Renal cortical epithelial cell (primary cell): Measurements from ENCODE around the gene MSL1. TPM values are rescaled to one million over a fixed set of nuclear protein-coding genes. Genes with fewer than 3 reads are reported as not detected.

ENCODE experiments used
- DNase-seq: peaks from one replicate; pipeline ENCODE4 v3.0.0-alpha.2; 2011; ENCODE audit warnings: low read depth
- total RNA-seq: library from RNA; depleted of rRNA; stranded (reverse); fragments of >200 nt; gene quantifications from 2 replicates; pipeline ENCODE4 v1.2.3, GENCODE V29; 2014

The MSL1 gene
- total RNA-seq, 1 donor from 2014 or later = 47.7 TPM

DNA sequence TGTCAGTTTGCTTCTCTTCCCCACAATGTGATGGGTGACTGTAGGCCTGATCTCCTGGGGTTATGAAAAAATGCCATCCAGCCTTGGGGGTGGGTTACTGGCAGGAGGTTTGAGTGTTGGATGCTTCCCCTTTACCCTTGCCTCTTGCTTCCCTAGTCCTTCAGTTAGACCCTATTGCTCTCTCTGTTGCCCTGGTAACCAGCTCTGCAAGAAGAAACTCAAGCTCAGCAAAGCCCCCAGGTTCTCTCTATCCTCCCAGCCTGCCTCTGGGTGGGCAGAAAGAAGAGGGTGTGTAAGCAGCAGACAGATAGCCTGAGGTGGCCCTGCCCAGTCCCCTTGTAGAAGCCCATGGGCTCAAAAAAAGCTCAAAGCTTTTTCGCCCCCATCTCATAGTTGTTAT is 52.7 kb downstream of the MSL1 start:
- no peak for DNase-seq

DNA sequence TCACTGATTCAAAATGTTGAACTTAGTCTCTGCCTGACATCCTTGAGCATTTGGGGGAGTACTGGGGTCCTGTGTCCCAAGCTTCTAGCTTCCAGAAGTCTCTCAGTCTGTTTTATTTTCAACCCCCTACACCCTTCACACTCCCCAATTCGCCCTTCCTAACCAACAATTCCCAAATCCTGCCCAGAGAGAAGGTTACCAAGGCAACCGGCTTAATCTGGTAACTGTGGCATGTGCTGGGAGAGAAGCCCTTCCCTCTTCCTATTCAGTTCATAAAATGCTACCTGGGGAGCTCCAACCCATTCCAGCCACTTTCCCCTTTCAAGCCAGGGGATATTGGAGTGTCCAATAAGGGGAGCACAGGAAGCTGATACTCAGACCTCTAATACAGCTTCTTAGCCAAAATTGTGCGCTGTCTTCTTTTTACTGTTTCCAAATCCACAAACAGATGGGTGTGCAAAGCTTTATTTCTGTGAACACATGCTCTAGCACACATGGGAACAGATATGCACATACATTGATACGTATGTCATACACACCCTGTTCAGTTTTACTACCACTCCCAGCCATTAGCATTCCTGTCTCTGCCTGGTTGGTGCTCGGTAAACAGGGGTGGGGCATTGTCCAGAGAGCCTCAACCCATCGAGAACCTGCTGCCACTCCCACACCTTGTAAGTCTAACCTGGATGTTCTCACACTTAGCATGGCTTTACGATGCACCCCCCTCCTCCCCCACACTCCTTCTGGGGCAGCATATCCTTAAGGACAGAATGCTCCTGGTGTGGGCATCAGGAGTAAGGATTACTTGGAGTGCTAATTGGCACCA is 54.4 kb downstream of the MSL1 start:
- DNase-seq = peak; percentile 47

DNA sequence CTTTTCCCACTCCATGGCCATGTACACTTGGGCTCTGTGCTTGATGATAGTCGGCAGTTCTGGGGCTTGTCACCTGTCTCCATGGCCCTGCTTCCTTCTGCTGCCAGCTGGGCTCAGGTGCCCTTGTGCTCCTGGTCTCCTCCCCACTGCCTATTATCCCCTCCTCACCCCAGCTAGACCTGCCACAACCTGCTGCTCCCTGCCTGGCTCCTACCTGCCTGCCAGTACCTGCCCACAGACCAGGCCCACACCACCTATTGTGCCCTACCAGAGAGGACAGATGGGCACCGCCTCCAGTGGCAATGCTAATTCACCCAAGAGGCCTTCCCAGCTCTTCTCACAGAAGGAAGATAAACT is 55.0 kb downstream of the MSL1 start:
- DNase-seq = no peak

GRCh38 chr17:40177275-40177874 is 55.6 kb downstream of the MSL1 start, which contains the start of gene RAPGEFL1:
RAPGEFL1 (plus strand) TSS chr17:40177470; CDS start chr17:40177862, 392 bp downstream.
- DNase-seq = peak; percentile 39

DNA sequence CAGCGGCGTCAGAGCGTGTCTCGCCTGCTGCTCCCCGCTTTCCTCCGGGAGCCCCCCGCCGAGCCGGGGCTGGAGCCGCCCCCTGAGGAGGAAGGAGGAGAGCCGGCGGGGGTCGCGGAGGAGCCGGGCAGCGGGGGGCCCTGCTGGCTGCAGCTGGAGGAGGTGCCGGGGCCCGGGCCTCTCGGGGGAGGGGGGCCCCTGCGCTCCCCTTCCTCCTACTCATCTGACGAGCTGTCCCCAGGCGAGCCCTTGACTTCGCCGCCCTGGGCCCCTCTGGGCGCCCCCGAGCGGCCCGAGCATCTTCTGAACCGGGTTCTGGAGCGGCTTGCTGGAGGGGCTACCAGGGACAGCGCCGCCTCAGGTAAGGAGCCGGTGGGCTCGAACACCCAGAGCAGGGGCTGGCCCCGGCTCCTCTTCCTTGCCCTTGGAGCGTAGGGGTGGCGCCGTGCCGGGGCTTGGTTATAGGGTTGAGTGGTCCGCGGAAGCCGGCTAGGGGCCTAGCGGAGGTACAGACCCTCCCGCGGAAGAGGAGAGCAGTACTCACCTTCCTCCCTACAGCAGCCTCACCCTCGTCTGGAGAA is 56.3 kb downstream of the MSL1 start:
- no peak for DNase-seq

- no peak for DNase-seq
Measured at GRCh38 chr17:40178660-40179059, 56.9 kb downstream of the MSL1 start.

GRCh38 chr17:40179923-40180659 is 58.3 kb downstream of the MSL1 start:
- no peak for DNase-seq

DNA sequence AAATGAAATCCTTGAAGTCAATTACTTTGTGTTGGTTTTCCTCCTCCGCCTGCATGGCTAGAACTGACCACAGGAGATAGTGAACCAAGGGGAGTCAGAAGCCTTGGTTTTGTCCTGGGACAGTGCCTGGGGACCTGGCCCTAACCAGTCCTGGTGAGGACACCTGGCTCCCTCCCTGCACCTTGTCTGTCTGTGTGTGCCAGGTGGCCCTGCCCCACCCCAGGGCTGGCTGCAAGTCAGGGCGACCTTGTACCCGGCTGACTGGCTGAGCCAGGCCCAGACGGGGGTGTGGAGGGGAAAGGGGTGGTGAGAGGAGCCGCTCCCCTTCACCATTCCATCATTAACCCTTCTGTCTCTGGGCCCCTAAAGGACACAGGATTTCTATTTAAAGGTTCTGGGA is 58.9 kb downstream of the MSL1 start:
- no peak for DNase-seq

- no peak for DNase-seq
Measured at GRCh38 chr17:40181205-40181604, 59.4 kb downstream of the MSL1 start.

DNA sequence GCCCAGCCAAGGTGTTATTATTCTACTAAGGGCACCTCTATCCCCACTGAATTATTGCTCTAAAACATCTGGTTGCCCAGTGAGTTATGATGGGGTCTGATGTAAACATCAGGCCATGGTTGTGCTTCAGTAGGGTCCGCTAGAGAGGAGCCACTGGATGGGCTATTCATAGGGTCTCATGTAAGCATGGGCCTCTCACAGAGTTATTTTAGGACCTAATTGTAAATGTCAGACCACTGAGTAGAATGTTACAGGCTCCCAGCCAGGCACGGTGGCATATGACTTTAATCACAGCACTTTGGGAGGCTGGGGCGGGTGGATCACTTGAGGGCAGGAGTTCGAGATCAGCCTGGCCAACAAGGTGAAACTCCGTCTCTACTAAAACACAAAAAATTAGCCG is 60.8 kb downstream of the MSL1 start:
- no peak for DNase-seq

Other genes with a start within 250 kb of the MSL1 start
- gene GSDMB, start 203.3 kb upstream of the MSL1 start, total RNA-seq = 0.35 and 2.2 TPM in 2 replicates
- gene ORMDL3, start 194.4 kb upstream of the MSL1 start, total RNA-seq = 55.2 and 89.6 TPM in 2 replicates
- gene LRRC3C, start 194.2 kb upstream of the MSL1 start, total RNA-seq = not detected in 2 replicates
- not detected in 2 replicates for gene GSDMA, start 159.0 kb upstream of the MSL1 start, total RNA-seq
- 89.6 and 121 TPM in 2 replicates for gene PSMD3, start 141.2 kb upstream of the MSL1 start, total RNA-seq
- gene CSF3, start 106.5 kb upstream of the MSL1 start, total RNA-seq = not detected in 2 replicates
- gene MED24, start 67.6 kb upstream of the MSL1 start, total RNA-seq = 35.3 and 54.3 TPM in 2 replicates
- gene THRA, start 59.0 kb upstream of the MSL1 start, total RNA-seq = 3.5 and 22.0 TPM in 2 replicates
- 0.75 TPM in 1 of 2 replicates, not detected in the other for gene NR1D1, start 21.4 kb upstream of the MSL1 start, total RNA-seq
- 19.4 and 31.0 TPM in 2 replicates for gene CASC3, start 18.6 kb downstream of the MSL1 start, total RNA-seq
- gene RAPGEFL1, start 55.5 kb downstream of the MSL1 start, total RNA-seq = 1.8 TPM in 1 of 2 replicates, not detected in the other
- 9.6 and 24.5 TPM in 2 replicates for gene WIPF2, start 97.3 kb downstream of the MSL1 start, total RNA-seq
- gene CDC6, start 165.9 kb downstream of the MSL1 start, total RNA-seq = 2.6 and 19.1 TPM in 2 replicates
- 3.5 and 18.5 TPM in 2 replicates for gene RARA, start 187.2 kb downstream of the MSL1 start, total RNA-seq
- gene GJD3, start 242.8 kb downstream of the MSL1 start, total RNA-seq = 0.30 TPM in 1 of 2 replicates, not detected in the other